ENCODE data around the gene BTNL9.
"Not testable (repeated sequence)": the region's sequence is repeated elsewhere in the genome, so short reads cannot be mapped to it uniquely, and the experiment has no call there.

BTNL9 gene

GRCh38 chr5:181100121-181100875, 60.2 kb downstream of the BTNL9 start:
- DNase-seq (ENCODE audit: low read depth), result no peak

- not testable (repeated sequence) for DNase-seq (ENCODE audit: low read depth)
Measured at GRCh38 chr5:181101030-181101641, 61.1 kb downstream of the BTNL9 start.

- not testable (repeated sequence) for DNase-seq (ENCODE audit: low read depth)
Measured at GRCh38 chr5:181101930-181102674, 62.0 kb downstream of the BTNL9 start.

DNA sequence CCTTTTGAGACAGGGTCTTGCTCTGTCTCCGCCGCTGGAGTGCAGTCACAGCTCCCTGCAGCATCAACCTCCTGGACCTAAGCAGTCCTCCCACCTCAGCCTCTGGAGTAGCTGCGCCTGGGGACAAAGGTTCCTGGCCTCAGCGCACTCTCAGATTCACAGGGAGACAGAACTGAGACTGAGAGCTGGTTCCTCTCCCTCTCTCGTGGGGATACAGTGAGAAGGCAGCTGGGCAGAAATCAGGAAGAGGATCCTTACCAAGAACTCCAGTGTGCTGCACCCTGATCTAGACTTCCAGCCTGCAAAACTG, 64.1 kb downstream of the BTNL9 start:
- DNase-seq (ENCODE audit: low read depth), result not testable (repeated sequence)

DNA sequence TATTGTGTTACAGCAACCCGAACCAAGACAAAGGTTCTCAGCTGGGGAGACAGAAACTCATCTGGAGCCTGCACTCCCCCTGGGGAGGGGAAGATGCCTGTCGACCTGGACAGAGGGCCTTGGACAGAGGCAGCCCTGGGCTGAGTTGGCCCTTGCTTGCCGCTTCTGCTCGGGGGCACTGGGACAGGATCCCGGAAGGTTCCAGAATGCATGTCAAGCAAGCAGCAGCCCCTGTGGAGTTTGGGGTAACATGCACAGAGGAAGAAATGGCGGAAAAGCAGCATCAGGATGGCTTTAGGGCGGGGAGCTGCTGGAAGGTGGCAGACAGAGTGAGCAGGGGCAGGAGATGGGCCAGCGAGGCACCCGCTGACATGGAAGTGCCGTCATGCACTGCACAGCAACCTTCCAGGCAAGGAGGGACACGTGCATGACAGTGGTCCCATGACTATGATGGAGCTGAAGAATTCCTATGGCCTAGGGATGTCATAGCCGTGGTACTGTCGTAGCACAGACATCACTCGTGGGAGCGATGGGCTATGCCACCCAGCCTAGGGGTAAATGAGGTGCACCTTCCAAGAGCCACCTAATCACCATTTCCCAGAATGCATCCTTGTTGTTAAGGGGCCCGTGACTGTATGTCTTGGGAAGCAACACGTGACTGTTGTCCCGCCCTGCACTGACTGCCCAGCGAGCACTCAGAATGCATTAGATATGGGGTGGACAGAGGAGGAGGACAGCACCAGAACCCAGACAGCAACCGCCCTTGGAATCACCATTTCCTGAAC, 64.7 kb downstream of the BTNL9 start:
- not testable (repeated sequence) for DNase-seq (ENCODE audit: low read depth)

DNA sequence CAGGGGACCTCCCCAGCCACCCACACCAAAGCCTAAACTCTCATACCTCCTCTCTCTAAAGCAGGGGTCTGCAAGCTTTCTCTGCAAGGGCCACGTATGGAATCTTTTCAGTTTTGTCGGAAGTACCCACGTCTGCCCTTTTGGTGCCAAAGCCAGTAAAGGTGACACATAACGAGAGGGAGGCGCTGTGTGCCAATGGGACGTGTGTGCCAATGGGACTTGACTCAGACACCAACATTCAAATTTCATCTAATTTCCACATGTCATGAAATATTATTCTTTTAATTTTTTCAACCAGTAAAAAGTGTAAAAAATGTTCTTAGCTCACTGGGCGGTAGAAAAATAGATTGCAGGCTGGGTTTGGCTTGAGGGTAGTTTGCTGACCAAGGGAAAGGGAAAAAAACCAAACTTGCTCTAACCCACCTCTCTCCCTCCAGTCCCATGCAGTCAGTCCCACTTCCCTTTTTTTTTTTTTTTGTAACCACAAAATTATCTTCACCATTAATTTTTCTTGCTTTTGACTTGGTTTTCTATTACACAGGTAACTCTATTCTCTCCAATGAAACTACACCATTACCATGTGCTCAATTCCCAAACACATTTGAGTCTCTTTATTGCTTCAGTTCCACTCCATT, 65.4 kb downstream of the BTNL9 start:
- no peak for DNase-seq (ENCODE audit: low read depth)

- DNase-seq (ENCODE audit: low read depth), result no peak
Measured at GRCh38 chr5:181107699-181108098, 67.6 kb downstream of the BTNL9 start.

DNA sequence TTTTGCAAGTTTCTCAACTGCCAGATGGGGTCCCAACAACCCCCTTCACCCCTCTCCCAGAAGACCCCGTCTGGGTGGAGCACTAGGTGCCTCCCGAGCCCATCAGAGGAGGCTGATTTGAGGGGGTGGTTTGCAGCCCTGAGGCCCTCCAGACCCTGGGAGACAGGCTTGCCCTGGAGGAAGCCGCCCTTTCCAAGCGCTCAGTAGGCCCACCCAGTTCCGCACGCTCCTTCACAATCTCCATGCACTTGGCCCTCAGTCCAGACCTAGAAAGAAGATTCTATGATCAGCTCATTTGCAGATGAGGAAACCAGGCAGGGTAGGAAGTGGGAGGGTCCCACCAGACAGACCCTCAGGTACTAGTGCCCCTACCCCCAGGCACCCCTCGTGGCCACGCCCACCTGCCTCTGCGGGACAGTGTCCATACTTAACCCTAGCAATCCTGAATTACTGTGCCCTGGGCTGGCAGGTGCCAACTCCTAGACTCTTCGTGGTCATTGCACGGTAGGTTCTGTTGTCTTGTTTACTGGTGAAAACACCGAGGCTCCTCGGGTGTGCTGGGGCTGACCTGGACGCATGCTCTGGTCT, 68.6 kb downstream of the BTNL9 start:
- no peak for DNase-seq (ENCODE audit: low read depth)

GRCh38 chr5:181109489-181110013, 69.5 kb downstream of the BTNL9 start:
- DNase-seq (ENCODE audit: low read depth), result no peak

- no peak for DNase-seq (ENCODE audit: low read depth)
Measured at GRCh38 chr5:181111010-181111409, 70.9 kb downstream of the BTNL9 start.
